A204.1 (cell line): ENCODE measurements around the gene SLC4A9.
"Not testable (repeated sequence)": the region's sequence is repeated elsewhere in the genome, so short reads cannot be mapped to it uniquely, and the experiment has no call there.

Experiments used
- FAIRE-seq: peaks from 2 replicates; lab custom pipeline; 2012; peaks lifted over from hg19 to GRCh38; lab: Jason Lieb, UNC

Gene SLC4A9

DNA sequence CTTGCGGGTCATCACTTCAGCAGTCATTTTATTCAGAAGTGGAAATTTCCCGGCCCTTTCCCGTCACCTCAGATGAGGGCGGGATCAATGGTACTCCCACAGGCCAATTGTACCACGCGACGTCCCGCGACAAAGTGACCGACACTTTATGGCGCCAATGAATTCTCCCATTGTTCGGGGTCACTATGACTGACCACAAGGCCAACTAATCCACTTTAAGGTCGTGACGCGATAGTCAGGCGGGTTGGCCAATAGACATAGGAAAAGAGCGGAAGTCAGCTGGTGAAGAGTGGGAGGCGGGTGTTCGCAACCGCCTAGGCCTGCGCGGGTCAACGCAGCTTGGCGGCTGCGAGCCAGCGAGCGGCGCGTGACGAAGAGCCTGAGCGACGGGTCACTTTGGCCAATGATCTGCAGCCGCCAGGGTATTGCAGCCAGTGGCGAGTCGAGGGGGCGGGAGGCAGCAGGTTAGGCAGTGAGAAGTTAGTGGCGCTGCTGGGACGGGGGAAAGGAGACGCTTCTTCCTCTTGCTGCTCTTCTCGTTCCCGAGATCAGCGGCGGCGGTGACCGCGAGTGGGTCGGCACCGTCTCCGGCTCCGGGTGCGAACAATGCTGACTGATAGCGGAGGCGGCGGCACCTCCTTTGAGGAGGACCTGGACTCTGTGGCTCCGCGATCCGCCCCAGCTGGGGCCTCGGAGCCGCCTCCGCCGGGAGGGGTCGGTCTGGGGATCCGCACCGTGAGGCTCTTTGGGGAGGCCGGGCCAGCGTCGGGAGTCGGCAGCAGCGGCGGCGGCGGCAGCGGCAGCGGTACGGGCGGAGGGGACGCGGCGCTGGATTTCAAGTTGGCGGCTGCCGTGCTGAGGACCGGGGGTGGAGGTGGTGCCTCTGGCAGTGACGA lies 41.6 kb downstream of the SLC4A9 start, which contains the start of gene ANKHD1:
Gene ANKHD1 (plus strand): TSS at position 472 of the 896 bp plus-strand sequence. CDS start 135 bp downstream, at position 607.
- FAIRE-seq: peak; percentile 97

DNA sequence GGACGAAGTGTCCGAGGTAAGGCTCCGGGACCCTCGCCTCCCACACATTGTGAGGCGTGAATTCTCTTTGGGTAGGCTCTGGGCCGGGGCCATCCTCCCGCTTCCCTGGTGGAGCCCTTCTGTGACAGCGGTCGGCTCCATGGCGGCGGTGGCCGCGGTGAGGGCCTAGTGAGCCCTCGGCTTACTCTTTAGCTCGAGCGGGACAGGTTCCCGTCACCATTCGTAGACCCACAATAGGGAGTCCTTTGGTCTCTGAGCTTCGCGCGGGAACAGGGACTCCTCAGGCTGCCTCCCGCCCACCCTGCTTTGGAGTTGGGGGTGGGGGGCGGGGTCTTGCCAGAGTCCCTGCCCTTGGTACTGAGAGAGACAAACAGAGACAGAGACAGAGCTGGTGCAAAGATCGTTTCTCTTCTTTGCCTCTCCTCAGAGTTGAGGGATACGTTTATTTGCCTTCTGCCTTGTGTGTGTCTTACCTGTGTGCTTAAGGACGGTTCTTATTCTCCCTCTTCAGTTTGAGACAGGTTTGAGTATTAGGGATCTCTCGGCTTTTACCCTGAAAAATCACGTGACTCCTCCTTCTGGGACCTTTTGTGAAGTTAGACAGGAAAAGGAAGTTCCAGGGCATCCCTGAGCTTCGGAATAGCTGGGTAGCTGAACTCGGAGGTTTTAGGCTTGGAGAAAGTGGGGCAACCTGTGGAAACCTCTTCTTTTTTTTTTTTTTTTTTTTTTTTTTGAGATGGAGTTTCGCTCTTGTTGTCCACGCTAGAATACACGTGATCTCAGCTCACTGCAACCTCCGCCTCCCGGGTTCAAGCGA lies 42.5 kb downstream of the SLC4A9 start:
- FAIRE-seq: no peak

DNA sequence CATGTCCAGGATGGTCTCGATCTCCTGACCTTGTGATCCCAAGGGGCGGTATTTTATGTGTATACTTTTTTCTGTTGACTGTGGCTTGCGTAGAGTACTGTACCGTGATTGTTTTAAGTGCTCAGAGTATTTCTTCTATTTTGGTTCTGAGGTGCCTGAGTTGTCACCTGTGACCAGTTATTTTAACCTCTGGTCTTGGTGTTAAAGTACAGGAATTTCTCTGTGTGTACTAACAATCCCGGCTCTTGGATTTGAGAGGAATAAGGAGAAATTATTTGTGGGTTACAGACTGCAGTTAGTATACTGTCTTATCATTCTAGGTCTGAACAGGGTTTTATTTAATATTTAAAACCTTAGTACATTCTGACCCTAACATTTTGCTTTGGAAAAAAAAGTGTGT lies 43.6 kb downstream of the SLC4A9 start:
- FAIRE-seq: no peak

DNA sequence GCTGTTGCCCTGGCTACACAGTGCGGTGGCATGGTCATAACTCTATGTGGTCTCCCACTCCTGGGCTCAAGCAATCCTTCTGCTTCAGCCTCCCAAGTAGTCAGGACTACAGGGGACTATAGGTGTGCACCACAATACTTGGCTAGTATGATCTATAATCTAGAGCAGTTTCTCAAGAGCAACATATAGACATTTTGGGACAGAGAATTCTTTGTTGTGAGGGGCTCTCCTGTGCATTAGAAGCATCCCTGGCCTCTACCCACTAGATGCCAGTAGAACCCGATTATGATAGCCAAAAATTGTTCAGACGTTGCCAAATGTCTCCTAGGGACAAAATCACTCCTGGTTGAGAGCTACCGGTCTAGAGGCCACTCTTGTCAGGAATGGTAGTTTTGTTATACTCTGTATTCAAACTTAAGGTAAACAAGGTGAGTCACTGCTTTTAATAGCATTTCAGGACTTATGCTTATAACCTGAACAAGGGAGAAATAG lies 48.8 kb downstream of the SLC4A9 start:
- no peak for FAIRE-seq

DNA sequence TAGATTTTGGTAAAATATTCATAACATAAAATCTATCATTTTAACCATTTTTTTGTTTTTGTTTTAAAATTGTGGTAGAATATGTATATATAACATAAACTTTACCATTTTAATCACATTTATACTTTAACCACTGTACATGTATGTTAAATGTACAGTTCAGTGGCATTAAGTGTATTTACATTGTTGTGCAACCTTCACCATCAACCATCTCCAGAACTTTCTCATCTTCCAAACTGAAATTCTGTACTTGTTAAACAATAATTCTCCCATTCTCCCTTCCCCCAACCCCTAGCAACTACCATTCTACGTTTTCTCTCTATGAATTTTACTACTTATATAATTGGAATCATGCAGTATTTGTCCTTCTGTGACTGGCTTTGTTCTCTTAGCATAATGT lies 53.2 kb downstream of the SLC4A9 start:
- FAIRE-seq: peak; percentile 30

DNA sequence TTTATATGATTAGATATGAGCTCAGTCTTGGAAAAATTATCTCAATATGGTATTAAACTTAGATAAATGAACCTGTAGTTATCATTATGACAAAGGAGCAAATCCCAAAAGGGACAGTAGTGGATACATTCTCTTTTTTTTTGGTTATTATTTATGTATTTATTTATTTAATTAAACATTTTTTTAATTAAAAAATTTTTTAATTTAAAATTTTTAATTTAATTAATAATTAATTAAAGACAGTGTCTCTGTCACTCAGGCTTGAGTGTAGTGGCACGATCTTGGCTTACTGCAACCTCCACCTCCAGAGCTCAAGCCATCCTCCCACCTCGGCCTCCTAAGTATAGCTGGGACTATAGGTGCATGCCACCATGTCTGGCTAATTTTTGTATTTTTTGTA lies 57.2 kb downstream of the SLC4A9 start:
- peak; percentile 81 for FAIRE-seq

DNA sequence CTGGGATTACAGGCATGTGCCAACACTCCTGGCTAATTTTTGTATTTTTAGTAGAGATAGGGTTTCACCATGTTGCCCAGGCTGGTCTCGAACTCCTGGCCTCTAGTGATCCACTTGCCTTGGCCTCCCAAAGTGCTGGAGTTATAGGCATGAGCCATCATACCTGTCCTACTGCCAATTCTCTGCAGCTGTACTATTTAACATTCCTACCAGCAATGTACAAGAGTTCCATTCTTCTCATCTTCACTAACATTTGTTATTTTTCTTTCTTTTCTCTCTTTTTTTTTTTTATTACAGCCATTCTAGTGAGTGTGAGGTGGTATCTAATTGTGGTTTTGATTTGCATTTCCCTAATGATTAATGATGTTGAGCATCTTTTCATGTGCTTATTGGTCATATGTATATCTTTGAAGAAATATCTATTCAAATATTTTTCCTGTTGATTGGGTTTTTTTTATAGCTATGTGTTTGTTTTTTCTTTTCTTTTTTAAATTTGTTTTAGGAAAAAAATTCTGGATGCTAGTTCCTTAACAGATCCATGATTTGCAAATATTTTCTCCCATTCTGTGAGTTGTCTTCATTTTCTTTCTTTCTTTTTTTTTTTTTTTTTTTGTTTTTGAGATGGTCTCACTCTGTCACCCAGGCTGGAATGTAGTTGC lies 59.0 kb downstream of the SLC4A9 start:
- no peak for FAIRE-seq

DNA sequence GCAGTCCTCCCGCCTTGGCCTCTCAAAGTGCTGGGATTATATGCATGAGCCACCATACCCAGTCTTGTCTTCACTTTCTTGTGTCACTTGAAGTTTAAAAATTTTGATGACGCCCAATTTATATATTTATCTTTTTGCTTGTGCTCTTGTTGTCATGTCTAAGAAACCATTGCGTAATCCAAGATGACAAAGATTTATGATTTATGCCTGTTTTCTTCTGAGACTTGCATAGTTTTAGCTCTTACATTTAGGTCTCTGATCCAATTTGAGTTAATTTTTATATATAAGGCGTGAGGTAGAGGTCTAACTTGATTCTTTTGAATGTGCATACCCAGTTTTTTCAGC lies 60.2 kb downstream of the SLC4A9 start:
- FAIRE-seq: no peak

DNA sequence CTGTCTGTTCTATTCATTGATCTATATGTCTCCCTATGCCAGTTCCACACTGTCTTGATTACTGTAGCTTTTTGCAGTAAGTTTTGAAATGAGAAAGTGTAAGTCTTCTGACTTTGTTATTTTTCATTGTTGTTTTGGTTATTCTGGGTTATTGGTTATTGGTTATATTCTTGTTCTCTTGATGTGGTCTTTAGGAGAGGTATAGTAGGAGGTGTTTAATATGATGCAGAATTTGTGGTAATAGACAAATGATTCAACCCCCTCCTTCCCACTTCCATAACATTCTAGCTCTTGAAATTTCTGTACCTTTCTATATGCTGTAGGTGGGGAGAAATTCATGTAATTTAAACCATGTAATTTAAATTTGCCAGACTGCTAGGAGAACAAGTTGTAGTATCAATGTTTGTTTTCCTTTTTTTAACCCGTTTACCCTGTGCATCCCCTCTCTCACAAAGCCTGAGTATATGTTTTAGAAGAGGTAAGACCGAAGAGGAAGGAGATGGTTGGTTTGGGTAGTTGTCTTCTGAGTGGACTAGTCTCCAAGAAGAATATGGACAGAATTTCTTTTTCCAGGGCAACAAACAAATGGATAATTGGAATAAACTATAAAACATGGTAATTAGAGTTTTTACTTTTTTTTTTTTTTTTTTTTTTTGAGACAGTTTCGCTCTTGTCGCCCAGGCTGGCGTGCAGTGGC lies 60.8 kb downstream of the SLC4A9 start:
- FAIRE-seq: no peak

DNA sequence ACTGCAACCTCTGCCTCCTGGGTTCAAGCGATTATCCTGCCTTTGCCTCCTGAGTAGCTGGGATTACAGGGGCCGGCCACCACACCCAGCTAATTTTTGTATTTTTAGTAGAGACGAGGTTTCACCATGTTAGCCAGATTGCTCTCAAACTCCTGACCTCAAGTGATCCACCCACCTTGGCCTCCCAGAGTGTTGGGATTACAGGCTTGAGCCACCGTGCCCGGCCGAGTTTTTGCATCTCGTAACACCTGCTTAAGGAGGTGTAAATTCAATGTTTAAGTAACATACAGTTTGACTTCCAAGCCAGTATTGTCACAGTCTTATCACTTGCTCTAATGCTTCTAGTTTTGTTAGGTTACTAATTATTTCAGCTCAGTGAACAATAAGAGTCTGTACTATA lies 61.4 kb downstream of the SLC4A9 start:
- not testable (repeated sequence) for FAIRE-seq

DNA sequence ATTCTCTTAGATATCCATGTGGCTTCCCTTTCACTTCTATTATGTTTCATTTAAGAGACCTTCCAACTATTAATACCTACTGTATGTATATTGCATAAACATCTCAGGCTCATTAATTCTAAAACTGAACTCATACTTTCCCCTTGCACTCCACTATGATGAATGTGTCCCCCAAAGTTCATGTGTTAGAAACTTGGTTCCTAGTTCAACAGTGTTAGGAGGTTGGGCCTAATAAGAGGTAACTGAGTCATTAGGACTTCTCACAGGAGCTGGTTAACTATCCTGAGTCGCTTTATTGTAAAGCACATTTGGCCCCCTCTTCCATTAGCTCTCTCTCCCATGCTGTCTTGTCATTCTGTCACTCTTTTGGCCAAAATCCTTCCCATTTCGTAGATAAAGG lies 63.6 kb downstream of the SLC4A9 start:
- FAIRE-seq: no peak

DNA sequence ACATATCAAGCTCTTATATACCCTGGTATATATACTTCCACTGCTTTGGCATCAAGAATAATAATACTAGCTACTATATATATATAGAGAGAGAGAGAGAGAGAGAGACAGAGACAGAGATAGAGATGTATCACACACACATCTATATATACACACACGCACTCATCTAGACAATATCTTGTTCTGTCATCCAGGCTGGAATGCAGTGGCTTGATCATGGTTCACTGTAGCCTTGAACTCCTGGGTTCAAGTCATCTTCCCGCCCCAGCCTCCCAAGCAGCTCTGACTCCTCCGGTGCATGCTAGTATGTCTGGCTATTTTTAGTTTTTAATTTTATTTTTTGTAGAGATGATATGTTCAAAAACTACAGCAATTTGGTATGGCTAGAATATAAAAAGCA lies 64.1 kb downstream of the SLC4A9 start:
- no peak for FAIRE-seq
